HG03342 (cell line): ENCODE measurements around the gene KRT35.
"Not testable (repeated sequence)": the region's sequence is repeated elsewhere in the genome, so short reads cannot be mapped to it uniquely, and the experiment has no call there.

Experiments
- ATAC-seq: cut with Tn5 transposase; IDR thresholded peaks from one replicate; pipeline ENCODE4 v1.9.1; 2021; ENCODE audit warnings: mild to moderate bottlenecking, moderate library complexity; ENCODE audit not compliant: unreplicated experiment

The KRT35 gene

DNA sequence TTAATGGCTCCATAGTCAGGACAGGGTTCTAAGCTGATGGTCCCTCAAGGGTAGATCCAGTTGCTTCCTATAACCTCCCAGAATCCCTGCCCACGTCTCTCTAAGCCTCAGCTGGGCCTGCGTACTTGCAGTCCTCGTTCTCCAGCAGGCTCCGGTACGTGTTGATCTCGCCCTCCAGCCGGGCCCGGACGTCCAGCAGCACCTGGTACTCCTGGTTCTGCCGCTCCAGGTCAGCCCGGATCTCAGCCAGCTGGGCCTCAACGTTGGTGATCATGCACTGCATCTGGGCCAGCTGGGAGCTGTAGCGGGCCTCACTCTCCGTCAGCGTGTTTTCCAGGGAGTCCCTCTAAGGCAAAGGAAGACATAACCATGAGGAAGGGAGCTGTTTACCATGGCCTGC lies 18.2 kb downstream of the KRT35 start:
- ATAC-seq: no peak

DNA sequence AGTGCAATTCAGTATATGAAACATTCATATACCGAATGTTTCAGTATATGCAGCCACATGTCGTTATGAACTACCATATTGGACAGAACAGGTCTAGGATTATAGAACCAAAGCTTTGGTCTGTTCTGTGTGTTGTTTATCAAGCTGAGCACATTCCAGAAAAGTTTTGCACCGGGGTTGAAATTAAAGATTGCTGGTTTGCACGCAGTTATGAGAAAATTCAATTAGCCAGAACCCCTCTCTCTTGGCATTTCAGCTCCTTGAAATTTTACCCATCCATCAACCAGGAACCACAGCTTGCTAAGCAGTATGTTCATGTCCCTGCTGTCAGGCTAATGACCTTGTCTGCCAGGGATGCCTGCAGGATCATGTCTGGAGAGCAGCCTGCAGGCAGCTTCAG lies 23.3 kb downstream of the KRT35 start:
- no peak for ATAC-seq

DNA sequence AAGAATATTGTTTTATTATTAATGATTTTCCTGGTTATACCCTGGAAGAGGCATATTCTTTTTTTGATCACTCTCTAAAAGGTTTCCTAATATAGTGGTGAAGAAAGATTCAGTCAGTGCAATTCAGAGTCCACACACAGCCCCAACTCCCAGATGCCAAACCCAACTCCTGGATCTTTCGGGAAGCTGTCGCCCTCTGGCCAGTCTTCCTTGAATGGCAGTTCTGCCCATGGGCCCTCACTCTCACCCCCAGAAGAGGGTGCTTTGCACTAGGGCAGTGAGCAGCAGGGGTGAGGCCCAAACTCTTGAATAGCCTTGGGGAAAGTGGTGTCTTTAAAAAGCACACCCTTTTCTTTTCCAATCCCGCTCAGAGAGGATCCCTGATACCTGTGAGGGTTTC lies 24.7 kb downstream of the KRT35 start:
- no peak for ATAC-seq

DNA sequence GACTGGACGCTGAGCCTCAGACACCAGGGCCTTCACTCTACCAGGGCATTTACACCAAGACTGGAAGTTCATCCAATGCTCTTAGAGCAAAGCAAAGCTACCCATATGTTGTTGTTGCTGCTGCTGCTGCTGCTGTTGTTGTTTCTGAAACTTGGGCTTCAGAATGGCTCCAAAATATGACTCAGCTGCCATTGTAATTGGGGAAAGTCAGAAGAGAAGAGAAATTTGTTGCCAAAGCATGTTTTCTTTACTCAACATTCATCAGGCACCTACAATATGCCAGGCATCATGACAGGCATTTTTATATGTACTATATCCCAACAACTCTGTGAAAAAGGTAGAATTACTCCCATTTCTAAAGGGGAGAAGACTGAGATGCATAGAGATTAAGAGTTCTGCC lies 25.7 kb downstream of the KRT35 start:
- ATAC-seq: no peak

DNA sequence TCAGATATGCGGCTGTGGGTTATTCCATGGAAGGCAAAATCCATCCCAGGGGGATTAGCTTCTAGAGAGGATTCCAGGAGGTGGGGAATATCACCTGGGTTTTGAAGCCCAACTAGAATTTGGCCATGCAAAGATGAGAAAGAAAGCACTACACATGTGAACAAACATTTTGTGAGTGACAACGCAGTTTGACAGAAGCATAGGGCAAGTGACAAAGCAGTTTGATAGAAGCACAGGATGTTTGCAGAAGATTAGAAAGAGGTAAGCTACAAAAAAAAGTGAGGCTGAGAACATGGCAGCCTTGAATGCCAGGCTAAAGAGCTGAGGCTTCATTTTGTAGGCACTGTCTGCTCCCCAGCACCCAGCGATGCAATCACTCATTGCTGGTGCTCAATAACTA lies 27.9 kb downstream of the KRT35 start:
- no peak for ATAC-seq

DNA sequence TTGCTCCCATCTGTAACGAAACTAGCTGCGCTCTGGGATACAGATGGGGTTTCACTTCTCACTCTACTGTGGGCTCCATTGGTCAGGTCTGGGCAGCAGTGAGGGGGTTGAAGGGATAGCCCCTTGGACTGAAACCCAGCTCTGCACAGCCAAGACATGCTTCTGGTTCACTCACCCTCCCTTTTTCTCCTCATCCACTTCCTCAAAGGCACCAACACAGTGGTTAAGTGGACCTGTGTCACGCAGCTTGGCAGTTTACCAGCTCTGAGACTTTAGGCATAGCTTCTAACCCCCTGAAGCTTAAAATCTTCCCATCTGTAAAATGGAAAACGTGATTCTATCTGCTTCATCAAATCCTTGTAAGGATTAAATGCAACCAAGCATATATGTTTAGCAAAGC lies 28.7 kb downstream of the KRT35 start:
- no peak for ATAC-seq

DNA sequence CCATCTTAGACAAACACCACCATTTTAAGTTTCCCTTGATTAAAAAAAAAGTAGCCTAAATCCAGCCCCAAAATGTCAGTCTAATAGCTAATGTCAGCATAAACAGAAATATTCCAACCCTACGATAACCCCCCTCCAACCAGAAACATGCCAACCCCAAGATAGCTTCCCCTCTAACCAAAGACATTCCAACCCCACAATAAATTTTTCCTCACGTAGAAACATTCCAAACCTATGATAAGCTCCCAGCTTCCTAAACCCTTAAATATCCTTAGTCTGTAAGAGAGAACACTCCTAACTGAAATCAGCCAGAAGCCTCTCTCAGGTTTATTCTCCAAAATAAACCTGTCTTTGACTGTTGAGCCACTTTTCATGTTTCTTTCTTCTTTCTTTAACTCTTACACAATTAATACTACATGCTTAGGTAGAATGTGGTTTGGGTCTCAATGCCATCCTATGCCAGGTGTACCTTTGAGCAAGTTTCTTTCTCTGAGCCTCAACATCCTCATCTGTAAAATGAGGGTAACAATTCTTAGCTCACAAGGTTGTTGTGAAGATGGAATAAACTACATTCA lies 29.7 kb downstream of the KRT35 start:
- no peak for ATAC-seq

DNA sequence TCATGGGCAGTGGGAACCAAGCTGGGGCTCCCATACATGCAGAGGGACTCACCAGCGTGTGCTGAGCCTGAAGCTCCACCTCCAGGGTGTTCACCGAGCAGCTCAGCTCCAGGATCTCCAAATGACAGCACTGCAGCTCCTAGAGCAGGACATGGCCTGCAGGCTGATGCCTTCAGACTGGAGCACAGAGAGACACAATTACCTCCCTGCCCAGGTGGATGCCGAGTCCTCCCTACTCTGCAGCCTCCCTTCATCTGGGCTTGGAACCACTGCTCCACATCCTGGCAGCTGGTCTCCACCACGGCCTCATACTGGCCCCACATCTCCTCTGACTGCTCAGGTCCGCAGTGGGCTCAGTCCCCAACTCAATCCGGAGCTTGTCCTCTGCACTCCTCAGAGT lies 31.9 kb downstream of the KRT35 start:
- ATAC-seq: no peak

DNA sequence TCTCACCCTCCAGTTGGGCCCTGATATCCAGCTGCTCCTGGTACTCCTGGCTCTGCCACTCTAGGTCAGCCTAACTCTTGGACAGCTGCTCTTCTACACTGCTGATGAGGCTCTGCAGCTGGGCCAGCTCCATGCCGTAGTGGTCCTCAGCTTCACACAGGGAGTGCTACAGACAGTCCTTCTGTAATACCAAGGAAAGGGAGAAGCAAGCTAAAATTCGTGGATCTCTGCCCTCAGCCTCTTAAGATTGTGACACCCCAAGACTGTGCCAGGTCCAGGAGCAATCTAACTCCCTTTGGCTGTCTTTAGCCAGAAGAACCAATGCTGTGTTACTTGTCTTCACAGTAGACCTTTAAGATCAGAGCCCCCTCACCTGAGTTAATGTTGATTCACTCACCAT lies 32.4 kb downstream of the KRT35 start:
- ATAC-seq: no peak

DNA sequence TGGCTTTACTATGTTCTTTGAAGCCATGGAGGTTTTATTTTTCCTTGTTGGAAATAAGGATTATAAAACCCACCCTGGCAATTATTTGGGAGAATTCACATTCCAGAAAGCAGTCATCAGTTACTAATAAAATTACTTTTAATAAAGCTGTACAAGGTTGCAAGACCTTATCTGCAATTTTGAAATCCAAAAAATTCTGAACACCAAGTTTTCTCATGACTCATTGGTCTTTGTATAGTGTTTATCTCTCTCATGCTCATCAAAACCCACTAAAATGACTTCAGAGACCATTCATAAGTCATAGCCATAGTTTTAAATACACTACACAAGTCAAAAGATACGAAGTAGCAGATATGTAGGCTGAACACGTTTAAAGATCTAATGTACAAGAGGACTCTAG lies 34.1 kb downstream of the KRT35 start:
- ATAC-seq: no peak

DNA sequence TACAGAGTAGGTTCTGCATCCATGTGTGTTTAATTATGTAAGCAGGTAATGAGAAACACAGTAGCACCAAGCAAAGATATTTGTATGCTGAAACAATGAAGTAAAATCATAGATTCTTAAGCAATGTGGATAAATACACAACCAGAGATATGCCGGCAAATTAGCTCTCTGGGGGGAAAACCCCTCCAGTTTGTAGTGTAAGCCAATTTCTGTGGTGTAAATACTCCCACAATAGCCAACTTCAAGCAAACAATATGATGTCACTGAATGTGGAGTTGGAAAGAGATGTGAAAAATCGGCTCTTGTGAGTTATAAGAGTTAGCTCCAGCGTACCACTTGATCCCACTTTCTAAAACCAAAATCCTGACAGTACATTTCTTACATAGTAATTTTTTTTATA lies 36.3 kb downstream of the KRT35 start:
- ATAC-seq: no peak

DNA sequence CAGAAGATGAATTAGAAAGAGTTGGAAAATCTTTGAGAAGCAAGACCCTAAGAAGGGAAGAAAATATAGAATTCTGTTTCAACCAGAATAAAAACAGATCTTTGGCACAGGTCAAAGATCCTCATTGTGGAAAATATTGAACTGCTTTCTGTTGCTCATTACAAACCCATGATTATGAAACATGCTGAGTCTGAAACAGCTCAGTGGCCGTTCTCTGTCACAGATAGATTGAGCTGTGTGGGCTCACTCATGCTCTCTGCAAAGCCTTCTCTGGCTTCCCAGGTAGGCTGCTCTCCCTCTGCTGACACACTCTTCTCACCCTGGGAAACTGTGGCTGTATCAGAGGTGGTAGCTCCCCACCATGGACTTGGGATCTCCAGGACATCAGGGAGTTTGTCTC lies 36.8 kb downstream of the KRT35 start:
- ATAC-seq: no peak

DNA sequence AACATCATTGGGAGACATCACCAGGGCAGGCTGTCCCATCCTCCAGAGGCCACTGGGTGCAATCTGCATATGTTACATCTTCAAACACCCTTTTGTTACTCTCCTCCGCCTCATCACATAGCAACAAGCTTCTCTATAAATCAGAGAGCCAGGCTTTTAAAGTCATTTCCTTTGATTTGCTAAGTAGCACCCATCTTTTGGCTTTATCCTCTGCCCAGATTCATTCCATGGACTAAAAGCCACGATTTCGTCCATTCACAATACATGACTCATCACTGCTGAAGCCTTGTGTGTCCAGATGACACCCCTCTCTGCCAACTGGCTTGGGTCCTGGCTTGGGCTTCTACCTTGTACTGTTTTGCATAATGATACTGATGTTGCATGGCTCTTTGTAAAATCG lies 38.2 kb downstream of the KRT35 start:
- no peak for ATAC-seq

DNA sequence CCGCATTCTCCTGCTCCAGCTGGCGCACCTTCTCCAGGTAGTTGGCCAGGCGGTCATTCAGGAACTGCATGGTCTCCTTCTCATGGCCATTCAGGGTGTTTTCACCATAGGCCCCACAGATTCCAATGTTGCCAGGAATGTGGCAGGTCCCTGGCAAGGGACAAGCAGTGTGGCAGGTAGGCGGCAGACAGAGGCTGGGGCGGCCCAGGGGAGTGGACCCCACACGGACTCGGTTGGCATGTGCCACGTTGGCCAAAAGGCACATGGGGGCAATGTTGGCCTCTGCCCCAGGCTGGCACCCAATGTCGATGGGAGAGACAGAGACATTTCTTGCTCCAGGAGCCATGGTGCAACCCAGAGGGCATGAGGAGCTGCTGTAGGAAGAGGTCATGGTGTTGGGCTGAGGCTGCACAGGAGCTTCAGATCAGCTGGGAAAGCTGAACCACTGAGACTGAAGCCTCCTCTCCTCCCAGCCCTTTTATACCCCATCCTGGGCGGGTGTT lies 40.4 kb downstream of the KRT35 start, which contains the start of gene KRT38:
KRT38 (minus strand) TSS at position 453 of the 503 bp plus-strand sequence; CDS start at position 391, 62 bp downstream.
- no peak for ATAC-seq

DNA sequence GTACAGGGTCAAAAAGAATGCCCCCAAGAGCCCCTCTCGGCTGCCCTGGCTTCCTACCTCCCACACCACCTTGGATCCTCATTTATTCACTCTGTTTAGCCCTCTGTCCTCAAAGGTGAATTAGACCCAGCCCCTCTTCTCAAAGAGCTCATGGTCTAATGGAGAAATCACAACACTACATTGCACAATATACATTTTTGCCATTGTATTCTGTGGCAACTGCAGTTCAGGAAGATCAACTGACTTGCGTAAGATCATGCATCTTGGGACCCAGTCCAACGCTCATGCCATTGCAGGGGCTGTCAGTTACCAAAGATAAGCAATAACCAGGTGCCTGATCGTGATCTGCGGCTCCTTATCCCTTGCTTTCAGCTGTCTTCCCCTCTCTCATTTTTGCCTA lies 41.6 kb downstream of the KRT35 start:
- no peak for ATAC-seq

DNA sequence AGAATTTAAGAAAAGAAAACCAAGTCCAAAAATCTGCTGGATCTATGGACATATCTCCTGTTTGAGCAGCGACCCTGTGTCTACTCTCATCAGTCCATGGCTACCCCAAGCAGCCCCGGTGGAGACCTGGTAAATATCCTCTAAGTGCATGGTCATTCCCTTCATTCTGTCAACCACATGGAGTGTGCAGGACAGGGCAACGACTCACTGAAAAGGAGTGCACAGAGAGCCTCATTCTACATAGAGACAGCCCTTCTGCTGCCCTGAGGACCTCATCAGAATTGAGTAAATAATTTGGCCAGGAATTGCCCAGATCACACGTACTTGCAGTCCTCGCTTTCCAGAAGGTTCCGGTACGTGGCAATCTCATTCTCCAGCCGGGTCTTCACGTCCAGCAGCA lies 43.2 kb downstream of the KRT35 start:
- ATAC-seq: no peak

DNA sequence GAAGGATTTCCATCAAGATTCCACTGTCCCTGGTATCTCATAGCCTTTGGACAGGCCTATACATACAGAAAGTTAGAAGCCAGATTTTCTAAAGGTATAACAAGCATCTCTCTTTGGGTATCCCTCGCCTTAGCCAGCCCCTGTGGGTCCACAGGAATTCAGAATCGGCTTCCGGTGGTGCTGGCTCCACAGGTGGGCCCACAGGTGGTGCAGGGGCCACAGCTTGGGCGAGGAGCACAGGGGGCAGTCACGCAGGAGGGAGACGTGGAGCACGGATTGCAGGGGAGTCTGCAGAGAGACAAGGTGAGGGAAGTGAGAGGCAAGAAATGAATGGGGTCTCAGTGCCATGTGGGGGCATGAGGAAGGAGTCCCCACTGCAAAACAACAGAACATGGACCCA lies 43.7 kb downstream of the KRT35 start:
- no peak for ATAC-seq

DNA sequence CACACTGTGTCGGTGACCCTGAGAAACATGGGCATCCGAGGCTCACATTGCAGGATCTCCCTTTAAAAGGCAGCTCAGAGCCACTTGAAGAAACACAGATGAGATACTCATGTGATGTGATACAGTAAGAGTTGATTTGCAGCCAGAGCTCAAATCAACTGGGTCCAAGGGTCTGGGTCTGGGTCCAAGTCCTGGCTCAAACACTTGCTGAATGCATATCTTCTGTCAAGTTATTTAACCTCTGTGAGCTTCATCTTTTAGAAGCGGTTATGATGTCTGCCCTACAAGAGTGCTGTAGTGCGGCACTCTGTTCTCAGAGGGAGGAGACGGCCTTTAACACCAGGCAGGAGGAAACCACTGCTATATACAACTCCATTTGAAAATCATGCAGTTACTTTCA lies 46.5 kb downstream of the KRT35 start:
- ATAC-seq: no peak

DNA sequence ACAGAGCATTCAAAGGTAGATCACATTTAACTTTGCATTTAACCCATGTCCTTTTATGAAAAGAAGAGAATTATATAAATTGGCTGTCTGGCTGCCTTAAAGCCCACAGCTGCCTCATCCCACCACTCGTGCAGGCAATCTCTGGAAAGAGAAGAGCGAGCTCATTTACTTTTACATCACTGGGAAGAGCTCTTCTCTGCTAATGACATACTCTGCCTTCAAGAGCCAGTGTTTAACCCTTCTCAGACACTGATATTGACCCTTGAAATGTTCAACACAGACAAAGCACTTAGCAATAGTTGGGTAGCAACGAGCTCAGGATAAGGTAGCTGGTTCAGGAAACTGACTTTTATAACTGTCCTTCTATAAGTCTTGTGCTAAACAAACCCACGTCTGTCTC lies 46.9 kb downstream of the KRT35 start:
- ATAC-seq: no peak

DNA sequence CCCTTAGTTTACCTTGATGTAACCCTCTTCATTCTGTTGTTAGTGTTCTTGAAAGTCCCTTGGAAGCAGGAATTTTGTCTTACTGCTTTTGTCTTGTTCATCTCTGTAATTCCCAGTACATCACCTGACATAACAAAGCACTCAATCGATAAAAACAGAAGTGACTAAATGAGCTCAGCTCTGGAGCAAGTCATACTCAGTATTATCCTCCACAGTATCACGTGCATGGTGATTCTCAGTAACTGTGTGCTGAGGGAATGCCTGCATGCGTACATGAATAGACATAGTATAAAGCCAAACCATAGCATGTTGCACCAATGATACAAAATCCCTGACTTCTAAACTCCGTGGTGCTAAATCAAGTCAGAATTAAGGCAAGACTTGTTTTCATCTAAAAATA lies 47.4 kb downstream of the KRT35 start:
- no peak for ATAC-seq

DNA sequence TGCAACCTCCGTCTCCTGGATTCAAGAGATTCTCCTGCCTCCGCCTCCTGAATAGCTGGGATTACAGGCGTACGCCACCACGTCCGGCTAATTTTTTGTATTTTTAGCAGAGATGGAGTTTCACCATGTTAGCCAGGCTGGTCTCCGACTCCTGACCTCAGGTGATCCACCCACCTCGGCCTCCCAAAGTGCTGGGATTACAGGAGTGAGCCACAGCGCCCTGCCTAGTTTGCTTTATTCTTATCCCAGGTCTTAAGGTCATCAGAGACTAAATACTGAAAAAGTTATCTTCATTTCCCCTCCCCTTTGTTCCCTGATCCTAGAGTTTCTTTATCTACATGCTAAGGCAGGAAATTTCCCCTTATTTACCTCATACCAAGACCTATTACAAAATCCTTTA lies 50.6 kb downstream of the KRT35 start:
- not testable (repeated sequence) for ATAC-seq

DNA sequence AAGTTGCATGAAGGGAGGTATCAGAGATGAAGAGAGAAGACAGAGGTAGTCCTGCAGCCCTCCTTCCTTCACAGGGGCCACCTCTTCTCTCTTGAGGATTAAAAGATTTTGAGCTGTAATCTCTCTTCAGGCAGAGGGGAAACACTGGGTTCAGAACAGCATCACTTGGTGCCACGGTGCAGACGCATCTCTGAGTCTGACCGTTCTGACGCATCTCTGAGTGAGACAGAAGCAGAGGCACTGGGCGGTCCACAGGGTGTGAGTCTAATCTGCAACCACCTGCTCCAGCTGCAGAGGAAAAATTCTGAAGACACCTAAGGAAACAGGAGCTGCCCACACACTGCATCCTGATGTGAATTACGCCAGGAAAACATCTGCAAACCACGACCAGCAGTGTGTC lies 51.3 kb downstream of the KRT35 start:
- ATAC-seq: no peak

DNA sequence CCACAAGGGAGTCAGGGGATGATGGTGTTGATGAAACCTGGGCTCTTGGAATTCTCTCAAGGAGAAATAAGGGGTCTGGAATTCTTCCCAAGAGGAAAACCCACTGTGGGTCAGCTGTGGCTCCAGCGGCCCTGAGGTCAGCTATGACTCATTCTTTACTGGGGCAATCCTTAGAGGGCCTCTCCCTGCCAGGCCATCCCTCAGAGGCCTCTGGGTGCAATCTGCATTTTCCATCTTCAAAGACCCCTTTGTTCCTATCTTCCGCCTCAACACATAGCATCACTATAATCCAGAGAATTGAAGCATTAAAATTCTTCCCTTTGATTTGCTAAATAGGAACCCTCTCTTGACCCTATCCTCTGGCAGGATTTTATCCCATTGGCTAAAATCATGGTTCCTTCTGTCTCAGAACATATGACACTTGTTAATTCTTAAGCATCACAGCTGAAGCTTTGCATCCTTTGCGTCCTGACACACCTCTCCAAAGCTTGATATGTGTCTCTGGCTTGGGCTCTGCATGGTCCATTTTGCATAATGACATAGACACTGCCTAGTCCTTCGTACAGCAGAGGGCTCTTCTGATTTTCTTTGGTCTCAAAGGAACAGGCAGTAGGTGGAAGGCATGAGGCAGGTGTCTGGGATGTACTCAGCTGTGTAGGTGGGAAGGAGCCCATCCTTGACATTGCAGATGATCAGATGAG lies 52.2 kb downstream of the KRT35 start:
- no peak for ATAC-seq
